K562 (cell line): ENCODE data around the gene HLTF. TPM values are rescaled to one million over a fixed set of nuclear protein-coding genes. Genes with fewer than 3 reads are reported as not detected.

ENCODE experiments used
- ATAC-seq: fragments of 200-7000 bp; cut with Tn5 transposase; 3 replicates; pipeline ENCODE4 v1.9.1; 2020; ENCODE audit warnings: moderate library complexity
- BruUV-seq: library from RNA; stranded (reverse); fragments of 400-500 nt; replicated peaks from 2 replicates; lab custom pipeline; 2021; lab: Mats Ljungman, UMichigan
- CTCF ChIA-PET: fragments of 300-600 bp; formaldehyde crosslinking; extraction: SDS; loops from one replicate; lab custom pipeline; 2021; ENCODE audit warnings: low intra/inter-chr PET ratio; lab: Yijun Ruan, JAX
- POLR2A ChIA-PET: fragments of 300-600, 350-650 bp; sonication (Branson Sonifier 250); formaldehyde crosslinking; extraction: SDS; loops from one replicate; lab custom pipeline; 2021; ENCODE audit warnings: antibody characterized with exemption, inconsistent platforms; lab: Yijun Ruan, JAX
- DNase-seq, 4 experiments: peaks; one replicate each; pipeline versions ENCODE4 v3.0.0 to v3.0.0-alpha.2; 2011 to 2018; ENCODE audit warnings: low spot score in 3 of 4, mixed read lengths in 3 of 4; ENCODE audit errors: extremely low read depth in 1 of 4
- FAIRE-seq: peaks from 2 replicates; lab custom pipeline; 2011; peaks lifted over from hg19 to GRCh38; lab: Jason Lieb, UNC
- H2AFZ ChIP-seq: 2 replicates; pipeline ENCODE4 v1.6.0; 2011; ENCODE audit warnings: low read depth, low read length, control low read depth, inconsistent platforms
- H3K27ac ChIP-seq: fragments of 200-600 bp; 3 replicates; pipeline ENCODE4 v1.8.0; 2011; ENCODE audit warnings: low read depth, mild to moderate bottlenecking, control low read depth, inconsistent platforms, low read length, moderate library complexity, mixed read lengths; ENCODE audit errors: extremely low read depth
- H3K27me3 ChIP-seq, 2 experiments: fragments of 300-600 bp in 1 of 2; 2 replicates in 1 of 2; 3 replicates in 1 of 2; pipeline versions ENCODE4 v1.6.0 to v1.8.0; 2011; ENCODE audit warnings: inconsistent platforms in 2 of 2, low read length in 2 of 2, mild to moderate bottlenecking in 1 of 2, mixed read lengths in 1 of 2, moderate library complexity in 1 of 2; ENCODE audit not compliant: control insufficient read depth in 2 of 2, insufficient read depth in 2 of 2
- H3K36me3 ChIP-seq: fragments of 300-600 bp; 3 replicates; pipeline ENCODE4 v1.8.0; 2011; ENCODE audit warnings: mild to moderate bottlenecking, low read length, inconsistent platforms; ENCODE audit not compliant: control insufficient read depth, insufficient read depth
- H3K4me1 ChIP-seq, 2 experiments: fragments of 200-600 bp in 1 of 2; replicated peaks in 1 of 2; 2 replicates in 1 of 2; 3 replicates in 1 of 2; pipeline versions ENCODE4 v1.5.1 to v1.8.0; 2011; ENCODE audit warnings: inconsistent platforms in 2 of 2, low read length in 2 of 2, mild to moderate bottlenecking in 1 of 2, mixed read lengths in 1 of 2, moderate library complexity in 1 of 2; ENCODE audit not compliant: control insufficient read depth in 2 of 2, insufficient read depth in 2 of 2
- H3K4me2 ChIP-seq: 2 replicates; pipeline ENCODE4 v1.6.1; 2011; ENCODE audit warnings: low read length, control low read depth, inconsistent platforms, mixed read lengths; ENCODE audit not compliant: insufficient read depth
- H3K4me3 ChIP-seq: fragments of 200-600 bp; sonication (generic), shearing (Covaris generic); 2 replicates; pipeline ENCODE4 v1.5.1; 2016; ENCODE audit warnings: control low read depth, inconsistent platforms
- H3K79me2 ChIP-seq: fragments of 200-600 bp; 3 replicates; pipeline ENCODE4 v1.8.0; 2011; ENCODE audit warnings: low read length, inconsistent platforms; ENCODE audit not compliant: control insufficient read depth, insufficient read depth
- H3K9ac ChIP-seq, 2 experiments: 2 replicates each; pipeline versions ENCODE4 v1.6.0 to v1.6.1; 2011; ENCODE audit warnings: low read depth in 2 of 2, low read length in 2 of 2, control low read depth in 1 of 2, inconsistent platforms in 1 of 2, mild to moderate bottlenecking in 1 of 2, mixed read lengths in 1 of 2; ENCODE audit not compliant: insufficient read depth in 1 of 2
- H3K9me1 ChIP-seq: one replicate; pipeline ENCODE4 v1.6.0; 2011; ENCODE audit warnings: inconsistent platforms, mild to moderate bottlenecking, low read length, moderate library complexity; ENCODE audit not compliant: control insufficient read depth, insufficient read depth
- H3K9me3 ChIP-seq: replicated peaks from 2 replicates; pipeline ENCODE4 v1.5.1; 2011; ENCODE audit warnings: low read depth, low read length, inconsistent platforms; ENCODE audit not compliant: control insufficient read depth, insufficient read depth
- H4K20me1 ChIP-seq: replicated peaks from 2 replicates; pipeline ENCODE4 v1.6.1; 2011; ENCODE audit warnings: low read length, inconsistent platforms, mixed read lengths; ENCODE audit not compliant: control insufficient read depth, insufficient read depth
- CCAR2 ChIP-seq: fragments of 200-400 bp; formaldehyde crosslinking; IDR thresholded peaks from 2 replicates; pipeline ENCODE4 v1.6.1; 2017; ENCODE audit warnings: mild to moderate bottlenecking, low read depth, low read length
- DDX20 ChIP-seq: fragments of 450-650 bp; IDR thresholded peaks from 2 replicates; pipeline ENCODE4 v1.6.1; 2016; ENCODE audit warnings: missing genetic modification characterization, low read depth, mild to moderate bottlenecking, missing compliant biosample characterization, moderate library complexity
- GABPB1 ChIP-seq: sonication (generic); formaldehyde crosslinking; IDR thresholded peaks from 2 replicates; pipeline ENCODE4 v1.8.0; 2022; ENCODE audit warnings: mild to moderate bottlenecking, missing genetic modification reagents
- IRF2 ChIP-seq: sonication (generic); formaldehyde crosslinking; IDR thresholded peaks from 2 replicates; pipeline ENCODE4 v1.8.1; 2022; ENCODE audit warnings: mild to moderate bottlenecking, missing genetic modification reagents
- NBN ChIP-seq: fragments of 450-650 bp; IDR thresholded peaks from 2 replicates; pipeline ENCODE4 v1.6.1; 2016; ENCODE audit warnings: low read depth, mild to moderate bottlenecking
- PHB2 ChIP-seq: fragments of 450-650 bp; IDR thresholded peaks from 2 replicates; pipeline ENCODE4 v1.6.1; 2017; ENCODE audit warnings: low read depth
- PRPF4 ChIP-seq: fragments of 200-400 bp; formaldehyde crosslinking; IDR thresholded peaks from one replicate; pipeline ENCODE4 v1.6.1; 2017; ENCODE audit warnings: low read length, low read depth, mild to moderate bottlenecking; ENCODE audit not compliant: insufficient read depth, poor library complexity, severe bottlenecking
- SMAD3 ChIP-seq: fragments of 450-650 bp; formaldehyde crosslinking; conservative IDR thresholded peaks from 2 replicates; pipeline ENCODE4 v1.4.0; 2020; ENCODE audit warnings: mild to moderate bottlenecking
- ZFP1 ChIP-seq: fragments of 450-650 bp; formaldehyde crosslinking; IDR thresholded peaks from 2 replicates; pipeline ENCODE4 v1.4.0; 2020; ENCODE audit warnings: mild to moderate bottlenecking, mixed read lengths
- ZNF133 ChIP-seq: fragments of 250-450 bp; sonication (Bioruptor Pico); IDR thresholded peaks from 2 replicates; pipeline ENCODE4 v1.4.0; 2020; ENCODE audit warnings: mild to moderate bottlenecking
- ZNF561 ChIP-seq: fragments of 450-650 bp; formaldehyde crosslinking; conservative IDR thresholded peaks from 2 replicates; pipeline ENCODE4 v1.4.0; 2020; ENCODE audit warnings: mild to moderate bottlenecking, moderate library complexity
- WGBS: fragments of 100-300 bp; shearing (Covaris generic); methylation state at CpG from one replicate; pipeline ENCODE4 v1.1.6; 2016; ENCODE audit warnings: low coverage, mixed read lengths; ENCODE audit not compliant: insufficient coverage; ENCODE audit errors: missing lambda C conversion rate; 5-methylcytosine and 5-hydroxymethylcytosine counted together
- in situ Hi-C: fragments of 300-500 bp; cut with MboI; formaldehyde crosslinking; loops from 4 replicates; pipeline ENCODE4 v1.15.0; 2018; ENCODE audit warnings: inconsistent platforms, mixed read lengths
- intact Hi-C: fragments of 100-400 bp; cut with micrococcal nuclease; formaldehyde crosslinking; loops from 2 replicates; pipeline ENCODE4 v1.14.2; 2022
- polyA plus RNA-seq, 8 experiments: library from polyadenylated mRNA; depleted of rRNA in 4 of 8; stranded (reverse) in 5 of 8; unstranded in 3 of 8; fragments of >200 nt; fragmentation: Nextera tagmentation in 2 of 8; fragmentation: Illumina TruSeq in 1 of 8; extraction: Ambion mirVana in 2 of 8; extraction: Trizol in 1 of 8; gene quantifications; 2 replicates each; pipeline versions ENCODE4 v1.2.1 to v1.2.3, GENCODE V29; 2011 to 2014; ENCODE audit warnings: inconsistent platforms in 1 of 8, missing spikeins in 1 of 8
- total RNA-seq, 7 experiments: library from RNA; depleted of rRNA in 6 of 7; stranded (reverse); fragments of >200 nt in 6 of 7; fragmentation: Illumina TruSeq in 2 of 7; extraction: Trizol in 2 of 7; gene quantifications; 2 replicates each; pipeline versions ENCODE4 v1.2.1 to v1.2.3, GENCODE V29; 2011 to 2021; ENCODE audit warnings: low replicate concordance in 1 of 7
- TF ChIP-seq, protein P1 (sequence below): sonication (generic); formaldehyde crosslinking; IDR thresholded peaks from 2 replicates; pipeline ENCODE4 v1.8.1; 2022; ENCODE audit warnings: missing genetic modification reagents
- TF ChIP-seq, protein P2 (sequence below): fragments of 250-450 bp; sonication (Bioruptor Pico); IDR thresholded peaks from 2 replicates; pipeline ENCODE4 v1.4.0; 2020; ENCODE audit warnings: mild to moderate bottlenecking, moderate library complexity
- TF ChIP-seq, protein P3 (sequence below): fragments of 450-650 bp; IDR thresholded peaks from 2 replicates; pipeline ENCODE4 v1.6.1; 2016; ENCODE audit warnings: missing biosample characterization, missing genetic modification characterization
- TF ChIP-seq, protein P4 (sequence below): fragments of 250-450 bp; sonication (Bioruptor Pico); IDR thresholded peaks from 2 replicates; pipeline ENCODE4 v1.5.0; 2022; ENCODE audit warnings: mild to moderate bottlenecking
- TF ChIP-seq, protein P5 (sequence below): fragments of 450-650 bp; formaldehyde crosslinking; IDR thresholded peaks from 2 replicates; pipeline ENCODE4 v1.4.0; 2020; ENCODE audit warnings: mild to moderate bottlenecking, mixed read lengths

The HLTF gene
- total and polyA plus RNA-seq, 9 of the 15 experiments (the other 6 are each of a cell fraction or from before 2014, with no cell fraction given): 35.1 to 82.4 (median 50.4) TPM

DNA sequence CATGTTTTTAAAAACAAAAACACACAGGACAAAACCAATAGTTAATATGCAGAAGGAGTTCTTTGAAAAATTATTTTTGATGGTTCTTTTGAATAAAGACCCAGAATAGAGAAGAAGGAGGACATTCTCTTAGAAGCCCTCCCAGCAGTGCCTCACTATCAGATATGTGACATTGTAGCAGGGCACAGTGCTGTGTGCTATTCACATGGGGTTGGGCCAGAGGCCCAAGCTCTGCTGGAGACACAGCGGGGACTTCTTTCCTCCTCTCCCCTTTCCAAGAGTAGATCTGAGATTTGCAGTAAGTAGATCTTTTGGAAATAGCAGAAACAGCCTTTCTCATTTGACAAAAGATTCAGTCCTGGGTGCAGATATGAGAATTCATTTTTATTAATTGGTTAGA lies 88.7 kb downstream of the HLTF start:
- FAIRE-seq (no peak), DNase-seq (no peak), ATAC-seq (no peak)
- Histone ChIP-seq H3K4me1 (peaks cover 0 to under 1% of the 10 kb centered on the region in 2 experiments; a peak in 2 of 5 replicates), H3K4me2 (no peak overlapping the region), H3K9me3 (no peaks in the 10 kb centered on the region), H3K36me3 (peaks cover 38% of the 10 kb centered on the region; the same call in 2 of the 3 replicates), H3K4me3 (no peak overlapping the region), H2AFZ (no peak overlapping the region), H4K20me1 (no peaks in the 10 kb centered on the region), H3K79me2 (peaks cover 2% of the 10 kb centered on the region; the same call in 2 of the 3 replicates), H3K9me1 (no peaks in the 10 kb centered on the region), H3K27ac (no peak overlapping the region), H3K27me3 (no peaks in the 10 kb centered on the region), H3K9ac (no peak overlapping the region)
- in situ Hi-C loops: no loop called here
- ChIA-PET POLR2A (no interaction called here), CTCF (no interaction called here)
- no peak for TF ChIP-seq PHB2
- TF ChIP-seq CCAR2: no peak
- TF ChIP-seq, protein P1, sequence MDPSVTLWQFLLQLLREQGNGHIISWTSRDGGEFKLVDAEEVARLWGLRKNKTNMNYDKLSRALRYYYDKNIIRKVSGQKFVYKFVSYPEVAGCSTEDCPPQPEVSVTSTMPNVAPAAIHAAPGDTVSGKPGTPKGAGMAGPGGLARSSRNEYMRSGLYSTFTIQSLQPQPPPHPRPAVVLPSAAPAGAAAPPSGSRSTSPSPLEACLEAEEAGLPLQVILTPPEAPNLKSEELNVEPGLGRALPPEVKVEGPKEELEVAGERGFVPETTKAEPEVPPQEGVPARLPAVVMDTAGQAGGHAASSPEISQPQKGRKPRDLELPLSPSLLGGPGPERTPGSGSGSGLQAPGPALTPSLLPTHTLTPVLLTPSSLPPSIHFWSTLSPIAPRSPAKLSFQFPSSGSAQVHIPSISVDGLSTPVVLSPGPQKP (CRISPR knock-in tag): no peak
- TF ChIP-seq NBN: no peak
- no peak for TF ChIP-seq ZNF133 (CRISPR knock-in tag)
- TF ChIP-seq DDX20 (tag): no peak
- TF ChIP-seq, protein P2, sequence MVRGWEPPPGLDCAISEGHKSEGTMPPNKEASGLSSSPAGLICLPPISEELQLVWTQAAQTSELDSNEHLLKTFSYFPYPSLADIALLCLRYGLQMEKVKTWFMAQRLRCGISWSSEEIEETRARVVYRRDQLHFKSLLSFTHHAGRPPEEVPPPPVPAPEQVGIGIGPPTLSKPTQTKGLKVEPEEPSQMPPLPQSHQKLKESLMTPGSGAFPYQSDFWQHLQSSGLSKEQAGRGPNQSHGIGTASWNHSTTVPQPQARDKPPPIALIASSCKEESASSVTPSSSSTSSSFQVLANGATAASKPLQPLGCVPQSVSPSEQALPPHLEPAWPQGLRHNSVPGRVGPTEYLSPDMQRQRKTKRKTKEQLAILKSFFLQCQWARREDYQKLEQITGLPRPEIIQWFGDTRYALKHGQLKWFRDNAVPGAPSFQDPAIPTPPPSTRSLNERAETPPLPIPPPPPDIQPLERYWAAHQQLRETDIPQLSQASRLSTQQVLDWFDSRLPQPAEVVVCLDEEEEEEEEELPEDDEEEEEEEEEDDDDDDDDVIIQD (CRISPR knock-in tag): no peak
- TF ChIP-seq SMAD3 (CRISPR knock-in tag): no peak
- no peak for TF ChIP-seq ZFP1 (CRISPR knock-in tag)
- TF ChIP-seq, protein P3, sequence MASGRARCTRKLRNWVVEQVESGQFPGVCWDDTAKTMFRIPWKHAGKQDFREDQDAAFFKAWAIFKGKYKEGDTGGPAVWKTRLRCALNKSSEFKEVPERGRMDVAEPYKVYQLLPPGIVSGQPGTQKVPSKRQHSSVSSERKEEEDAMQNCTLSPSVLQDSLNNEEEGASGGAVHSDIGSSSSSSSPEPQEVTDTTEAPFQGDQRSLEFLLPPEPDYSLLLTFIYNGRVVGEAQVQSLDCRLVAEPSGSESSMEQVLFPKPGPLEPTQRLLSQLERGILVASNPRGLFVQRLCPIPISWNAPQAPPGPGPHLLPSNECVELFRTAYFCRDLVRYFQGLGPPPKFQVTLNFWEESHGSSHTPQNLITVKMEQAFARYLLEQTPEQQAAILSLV (tag): no peak
- no peak for TF ChIP-seq GABPB1 (CRISPR knock-in tag)
- no peak for TF ChIP-seq PRPF4
- TF ChIP-seq ZNF561 (CRISPR knock-in tag): no peak
- TF ChIP-seq, protein P4, sequence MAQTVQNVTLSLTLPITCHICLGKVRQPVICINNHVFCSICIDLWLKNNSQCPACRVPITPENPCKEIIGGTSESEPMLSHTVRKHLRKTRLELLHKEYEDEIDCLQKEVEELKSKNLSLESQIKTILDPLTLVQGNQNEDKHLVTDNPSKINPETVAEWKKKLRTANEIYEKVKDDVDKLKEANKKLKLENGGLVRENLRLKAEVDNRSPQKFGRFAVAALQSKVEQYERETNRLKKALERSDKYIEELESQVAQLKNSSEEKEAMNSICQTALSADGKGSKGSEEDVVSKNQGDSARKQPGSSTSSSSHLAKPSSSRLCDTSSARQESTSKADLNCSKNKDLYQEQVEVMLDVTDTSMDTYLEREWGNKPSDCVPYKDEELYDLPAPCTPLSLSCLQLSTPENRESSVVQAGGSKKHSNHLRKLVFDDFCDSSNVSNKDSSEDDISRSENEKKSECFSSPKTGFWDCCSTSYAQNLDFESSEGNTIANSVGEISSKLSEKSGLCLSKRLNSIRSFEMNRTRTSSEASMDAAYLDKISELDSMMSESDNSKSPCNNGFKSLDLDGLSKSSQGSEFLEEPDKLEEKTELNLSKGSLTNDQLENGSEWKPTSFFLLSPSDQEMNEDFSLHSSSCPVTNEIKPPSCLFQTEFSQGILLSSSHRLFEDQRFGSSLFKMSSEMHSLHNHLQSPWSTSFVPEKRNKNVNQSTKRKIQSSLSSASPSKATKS (CRISPR knock-in tag): no peak
- TF ChIP-seq, protein P5, sequence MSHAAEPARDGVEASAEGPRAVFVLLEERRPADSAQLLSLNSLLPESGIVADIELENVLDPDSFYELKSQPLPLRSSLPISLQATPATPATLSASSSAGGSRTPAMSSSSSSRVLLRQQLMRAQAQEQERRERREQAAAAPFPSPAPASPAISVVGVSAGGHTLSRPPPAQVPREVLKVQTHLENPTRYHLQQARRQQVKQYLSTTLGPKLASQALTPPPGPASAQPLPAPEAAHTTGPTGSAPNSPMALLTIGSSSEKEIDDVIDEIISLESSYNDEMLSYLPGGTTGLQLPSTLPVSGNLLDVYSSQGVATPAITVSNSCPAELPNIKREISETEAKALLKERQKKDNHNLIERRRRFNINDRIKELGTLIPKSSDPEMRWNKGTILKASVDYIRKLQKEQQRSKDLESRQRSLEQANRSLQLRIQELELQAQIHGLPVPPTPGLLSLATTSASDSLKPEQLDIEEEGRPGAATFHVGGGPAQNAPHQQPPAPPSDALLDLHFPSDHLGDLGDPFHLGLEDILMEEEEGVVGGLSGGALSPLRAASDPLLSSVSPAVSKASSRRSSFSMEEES (CRISPR knock-in tag): no peak
- no peak for TF ChIP-seq IRF2
- BruUV-seq: no TSS peak
- WGBS: 100% methylated on average over 1 of the region's 1 CpG
- intact Hi-C loops: no loop called here
